HG03097 (cell line): ENCODE results near the gene B3GNT5.

Experiments used
- ATAC-seq: cut with Tn5 transposase; IDR thresholded peaks from one replicate; pipeline ENCODE4 v1.9.1; 2021; ENCODE audit not compliant: unreplicated experiment, low FRiP score

The B3GNT5 gene

DNA sequence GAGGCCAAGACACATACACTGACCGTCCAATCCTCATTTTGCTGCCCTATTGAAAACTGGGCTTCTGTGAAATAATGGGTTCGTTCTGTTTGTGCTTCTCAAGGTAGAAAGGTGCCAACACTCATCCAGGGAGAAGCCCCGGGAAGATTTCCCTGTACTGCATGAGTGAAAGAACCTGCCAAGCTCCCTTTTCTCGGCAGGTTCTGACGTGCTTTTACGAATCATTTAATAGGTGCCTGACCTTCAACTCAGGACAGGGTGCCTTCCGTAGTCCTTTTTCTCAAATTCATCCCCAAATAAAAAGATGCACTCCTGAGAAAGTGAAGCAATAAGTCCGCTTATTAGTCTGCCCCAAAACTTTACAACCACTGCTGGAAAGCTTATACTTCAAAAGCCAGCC lies 64.2 kb downstream of the B3GNT5 start:
- no peak for ATAC-seq

DNA sequence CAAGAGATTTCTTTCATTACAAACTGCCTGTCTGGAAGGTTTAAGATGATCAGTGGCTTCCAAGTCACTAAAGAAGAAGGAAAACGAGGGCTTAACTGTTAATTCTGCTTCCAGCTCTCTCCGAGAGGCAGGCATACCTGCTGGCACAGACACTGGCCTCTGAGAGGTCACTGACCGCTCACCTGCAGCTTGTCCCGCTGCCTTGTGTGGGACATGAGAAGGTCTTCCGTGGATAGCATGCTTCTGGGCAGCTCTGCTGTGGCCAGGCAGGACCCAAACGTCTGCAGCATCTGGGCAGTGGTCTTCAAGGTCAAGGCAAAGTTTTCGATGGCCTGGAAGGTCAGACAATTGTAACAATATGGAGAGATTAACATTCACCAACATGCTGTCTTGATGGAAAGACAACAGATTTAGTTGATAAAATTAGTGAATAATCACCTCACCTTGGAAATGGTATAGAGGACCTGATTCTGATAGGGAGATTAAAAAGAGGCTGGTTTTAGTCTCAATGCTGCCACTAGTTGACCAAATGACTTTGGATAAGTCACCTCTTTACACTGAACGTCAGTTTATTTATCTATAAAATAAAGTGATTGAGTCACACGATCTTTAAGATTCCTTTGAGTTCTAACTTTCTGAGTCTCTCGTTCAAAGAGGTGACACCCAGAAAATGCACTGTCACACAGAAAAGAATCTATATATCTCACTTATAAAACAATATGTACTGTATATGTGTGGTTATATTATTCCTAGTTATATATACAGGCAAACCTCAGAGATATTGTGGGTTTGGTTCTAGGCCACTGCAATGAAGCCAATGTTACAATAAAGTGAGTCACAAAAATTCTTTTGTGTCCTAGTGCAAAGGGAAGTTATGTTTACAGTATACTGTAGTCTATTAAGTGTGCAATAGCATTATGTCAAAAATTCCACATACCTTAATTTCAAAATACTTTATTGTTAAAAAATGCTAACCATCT lies 65.1 kb downstream of the B3GNT5 start:
- ATAC-seq: no peak

- no peak for ATAC-seq
Observed at GRCh38 chr3:183318877-183319276, 65.8 kb downstream of the B3GNT5 start.

DNA sequence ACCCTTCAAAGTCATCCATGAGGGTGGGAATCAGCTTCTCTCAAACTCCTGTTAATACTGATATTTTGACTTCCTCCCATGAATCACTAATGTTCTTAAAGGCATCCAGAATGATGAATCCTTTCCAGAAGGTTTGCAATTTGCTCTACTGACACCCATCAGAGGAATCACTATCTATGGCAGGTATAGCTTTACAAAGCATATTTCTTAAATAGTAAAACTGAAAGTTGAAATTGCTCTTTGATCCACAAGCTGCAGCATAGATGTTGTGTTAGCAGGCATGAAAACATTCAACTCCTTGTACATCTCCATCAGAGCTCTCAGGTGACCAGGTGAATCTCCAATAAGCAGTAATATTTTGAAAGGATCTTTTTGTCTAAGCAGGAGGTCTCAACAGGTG lies 66.3 kb downstream of the B3GNT5 start:
- no peak for ATAC-seq
